Endothelial cell of umbilical vein (primary cell): Measurements from ENCODE around the gene ARF6. TPM values are rescaled to one million over a fixed set of nuclear protein-coding genes. Genes with fewer than 3 reads are reported as not detected.

Source experiments
- BruUV-seq: library from RNA; stranded (reverse); fragments of 400-500 nt; replicated peaks from 2 replicates; lab custom pipeline; 2021; lab: Mats Ljungman, UMichigan
- CTCF ChIA-PET: fragments of 300-600, 350-600 bp; sonication (Branson Sonifier 250); formaldehyde crosslinking; loops from one replicate; lab custom pipeline; 2021; ENCODE audit warnings: antibody characterized with exemption, inconsistent platforms; lab: Charles Lee
- POLR2A ChIA-PET: fragments of 300-600, 350-600 bp; sonication (Branson Sonifier 250); formaldehyde crosslinking; loops from one replicate; lab custom pipeline; 2021; ENCODE audit warnings: antibody characterized with exemption, inconsistent platforms; lab: Charles Lee
- DNase-seq: peaks from one replicate; pipeline ENCODE4 v3.0.0-alpha.2; 2011; ENCODE audit warnings: low read depth, low spot score
- FAIRE-seq: peaks from 2 replicates; lab custom pipeline; 2011; peaks lifted over from hg19 to GRCh38; lab: Jason Lieb, UNC
- H2AFZ ChIP-seq: 2 replicates; pipeline ENCODE4 v1.6.0; 2012; ENCODE audit warnings: low read depth, low read length, control low read depth, inconsistent platforms
- H3K27ac ChIP-seq: 2 replicates; pipeline ENCODE4 v1.5.1; 2011; ENCODE audit warnings: low read depth, mild to moderate bottlenecking, control low read depth, low read length, moderate library complexity; ENCODE audit not compliant: insufficient read depth
- H3K27me3 ChIP-seq, 2 experiments: 2 replicates each; pipeline versions ENCODE4 v1.6.0 to v1.6.1; 2011; ENCODE audit warnings: low read length in 2 of 2, mixed read lengths in 1 of 2; ENCODE audit not compliant: control insufficient read depth in 2 of 2, insufficient read depth in 2 of 2
- H3K36me3 ChIP-seq, 2 experiments: 2 replicates in 1 of 2; 3 replicates in 1 of 2; pipeline ENCODE4 v1.5.1; 2011; ENCODE audit warnings: low read length in 2 of 2, mild to moderate bottlenecking in 1 of 2, moderate library complexity in 1 of 2; ENCODE audit not compliant: control insufficient read depth in 2 of 2, insufficient read depth in 2 of 2; ENCODE audit errors: extremely low read depth in 1 of 2
- H3K4me1 ChIP-seq: 3 replicates; pipeline ENCODE4 v1.5.1; 2011; ENCODE audit warnings: mild to moderate bottlenecking, low read length; ENCODE audit not compliant: control insufficient read depth, insufficient read depth; ENCODE audit errors: extremely low read depth
- H3K4me2 ChIP-seq: 2 replicates; pipeline ENCODE4 v1.6.1; 2011; ENCODE audit warnings: low read length, control low read depth, mixed read lengths; ENCODE audit not compliant: insufficient read depth
- H3K4me3 ChIP-seq, 3 experiments: fragments of 200-600 bp in 1 of 3; sonication (generic), shearing (Covaris generic) in 1 of 3; replicated peaks in 1 of 3; 2 replicates each; pipeline ENCODE4 v1.5.1; 2011 to 2016; ENCODE audit warnings: control low read depth in 3 of 3, low read length in 3 of 3, mild to moderate bottlenecking in 2 of 3, inconsistent platforms in 1 of 3, low read depth in 1 of 3, moderate library complexity in 1 of 3; ENCODE audit not compliant: insufficient read depth in 1 of 3
- H3K79me2 ChIP-seq: 2 replicates; pipeline ENCODE4 v1.6.0; 2012; ENCODE audit warnings: low read length, inconsistent platforms; ENCODE audit not compliant: control insufficient read depth, insufficient read depth
- H3K9ac ChIP-seq: replicated peaks from 2 replicates; pipeline ENCODE3; 2011; ENCODE audit warnings: low read length, control low read depth; ENCODE audit not compliant: insufficient read depth; ENCODE audit errors: extremely low read depth
- H3K9me1 ChIP-seq: replicated peaks from 3 replicates; pipeline ENCODE4 v1.6.0; 2011; ENCODE audit warnings: mild to moderate bottlenecking, low read length; ENCODE audit not compliant: control insufficient read depth, insufficient read depth; ENCODE audit errors: extremely low read depth
- H3K9me3 ChIP-seq: replicated peaks from 2 replicates; pipeline ENCODE4 v1.5.1; 2012; ENCODE audit warnings: low read length, inconsistent platforms; ENCODE audit not compliant: control insufficient read depth, insufficient read depth
- H4K20me1 ChIP-seq: replicated peaks from 2 replicates; pipeline ENCODE3; 2011; ENCODE audit warnings: mild to moderate bottlenecking, low read length; ENCODE audit not compliant: control insufficient read depth, insufficient read depth; ENCODE audit errors: extremely low read depth
- CTCF ChIP-seq, 2 donors: IDR thresholded peaks; 1 replicate in 1 of 2; 2 replicates in 1 of 2; pipeline ENCODE4 v1.5.1; 2011; ENCODE audit warnings: low read length in 2 of 2, mild to moderate bottlenecking in 2 of 2, moderate library complexity in 2 of 2, control low read depth in 1 of 2, inconsistent platforms in 1 of 2, low read depth in 1 of 2; ENCODE audit not compliant: insufficient read depth in 1 of 2; ENCODE audit errors: extremely low read depth in 1 of 2
- FOS ChIP-seq: IDR thresholded peaks from 2 replicates; pipeline ENCODE4 v1.6.1; 2011; ENCODE audit warnings: mild to moderate bottlenecking, low read length, moderate library complexity, borderline replicate concordance; ENCODE audit not compliant: insufficient read depth
- JUN ChIP-seq: IDR thresholded peaks from 2 replicates; pipeline ENCODE4 v1.6.1; 2011; ENCODE audit warnings: borderline replicate concordance, low read depth; ENCODE audit not compliant: insufficient read length, insufficient read depth
- MYC ChIP-seq: IDR thresholded peaks from one replicate; pipeline ENCODE4 v1.6.1; 2011; ENCODE audit warnings: mild to moderate bottlenecking, low read depth, low read length
- POLR2AphosphoS5 ChIP-seq: IDR thresholded peaks from 2 replicates; pipeline ENCODE4 v1.6.1; 2012; ENCODE audit warnings: low read depth, mild to moderate bottlenecking, control low read depth, low read length, moderate library complexity; ENCODE audit not compliant: insufficient read depth
- dilution Hi-C: fragments of 300-500 bp; cut with MboI; formaldehyde crosslinking; loops from one replicate; pipeline ENCODE4 v1.15.0; 2019; ENCODE audit warnings: low sequenced_read_pairs; ENCODE audit not compliant: extremely low pct_ligation_motif_present
- intact Hi-C: fragments of 100-400 bp; cut with micrococcal nuclease; formaldehyde crosslinking; loops from one replicate; pipeline ENCODE4 v1.10.0; 2022
- polyA plus RNA-seq, 4 experiments: library from polyadenylated mRNA; depleted of rRNA in 3 of 4; stranded (reverse) in 3 of 4; unstranded in 1 of 4; fragments of >200 nt; gene quantifications; 2 replicates each; pipeline versions ENCODE4 v1.2.1 to v1.2.3, GENCODE V29; 2011 to 2012; ENCODE audit warnings: missing spikeins in 1 of 4
- total RNA-seq: library from RNA; stranded (reverse); gene quantifications from 2 replicates; pipeline ENCODE4 v1.2.3, GENCODE V29; 2021
- TF ChIP-seq, protein P1 (sequence below): IDR thresholded peaks from 2 replicates; pipeline ENCODE4 v1.6.1; 2011; ENCODE audit not compliant: insufficient read depth, insufficient read length

ARF6 gene
- total and polyA plus RNA-seq, 2 donors (not counting 3 experiments of a cell fraction or from before 2014, with no cell fraction given), result 21.7 to 73.6 TPM

DNA sequence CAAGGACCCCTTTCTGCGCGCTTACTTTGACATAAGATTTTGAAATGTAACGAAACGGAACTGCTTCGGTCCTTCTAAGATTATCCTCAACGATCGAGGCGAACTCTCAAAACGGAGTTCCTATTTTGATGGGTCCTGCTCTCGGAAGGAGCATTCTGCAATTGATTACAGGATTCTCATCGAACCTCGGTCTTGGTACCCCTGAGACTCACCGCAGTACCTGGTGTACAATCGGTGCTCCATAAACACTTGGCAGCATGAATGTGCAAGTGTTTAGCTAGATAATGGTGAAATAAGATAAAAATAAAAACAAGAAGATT is 39.8 kb upstream of the ARF6 start:
- Histone ChIP-seq H3K27me3 (no peaks in the 10 kb centered on the region), H3K9ac (peak overlapping the region; percentile 99), H3K9me1 (no peaks in the 10 kb centered on the region), H3K4me1 (peaks cover 11% of the 10 kb centered on the region), H3K9me3 (no peaks in the 10 kb centered on the region), H4K20me1 (no peaks in the 10 kb centered on the region), H3K4me2 (peak overlapping the region; percentile 99), H3K27ac (no peak overlapping the region), H3K79me2 (peaks cover 36% of the 10 kb centered on the region), H3K36me3 (peaks cover 3 to 9% of the 10 kb centered on the region in 2 experiments), H3K4me3 (peak overlapping the region; percentile 92 to 97 (median 94)), H2AFZ (peak overlapping the region; percentile 94)
- no peak for FAIRE-seq
- TF ChIP-seq JUN (no peak), FOS (no peak), MYC (no peak), POLR2AphosphoS5 (no peak)
- TF ChIP-seq, protein P1, sequence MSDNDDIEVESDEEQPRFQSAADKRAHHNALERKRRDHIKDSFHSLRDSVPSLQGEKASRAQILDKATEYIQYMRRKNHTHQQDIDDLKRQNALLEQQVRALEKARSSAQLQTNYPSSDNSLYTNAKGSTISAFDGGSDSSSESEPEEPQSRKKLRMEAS, result no peak
- intact Hi-C loops, result loop anchor here (1.0 kb wide), 3 partner anchors 9 to 407 kb away; no protein-coding TSS in a partner anchor
- POLR2A ChIA-PET, result interaction anchor here (1.0 to 1.6 kb wide), 2 partner anchors 9 kb away, joined by 5 to 9 read pairs; no protein-coding TSS in a partner anchor
- CTCF ChIA-PET, result interaction anchor here (0.6 to 3.3 kb wide), 26 partner anchors 9 to 407 kb away, joined by 3 to 121 read pairs (median 4); partner anchors contain the start of genes DNAAF2, MGAT2, RPL36AL and VCPKMT
- no peak for DNase-seq
- dilution Hi-C loops, result no loop called here
- no TSS peak for BruUV-seq

DNA sequence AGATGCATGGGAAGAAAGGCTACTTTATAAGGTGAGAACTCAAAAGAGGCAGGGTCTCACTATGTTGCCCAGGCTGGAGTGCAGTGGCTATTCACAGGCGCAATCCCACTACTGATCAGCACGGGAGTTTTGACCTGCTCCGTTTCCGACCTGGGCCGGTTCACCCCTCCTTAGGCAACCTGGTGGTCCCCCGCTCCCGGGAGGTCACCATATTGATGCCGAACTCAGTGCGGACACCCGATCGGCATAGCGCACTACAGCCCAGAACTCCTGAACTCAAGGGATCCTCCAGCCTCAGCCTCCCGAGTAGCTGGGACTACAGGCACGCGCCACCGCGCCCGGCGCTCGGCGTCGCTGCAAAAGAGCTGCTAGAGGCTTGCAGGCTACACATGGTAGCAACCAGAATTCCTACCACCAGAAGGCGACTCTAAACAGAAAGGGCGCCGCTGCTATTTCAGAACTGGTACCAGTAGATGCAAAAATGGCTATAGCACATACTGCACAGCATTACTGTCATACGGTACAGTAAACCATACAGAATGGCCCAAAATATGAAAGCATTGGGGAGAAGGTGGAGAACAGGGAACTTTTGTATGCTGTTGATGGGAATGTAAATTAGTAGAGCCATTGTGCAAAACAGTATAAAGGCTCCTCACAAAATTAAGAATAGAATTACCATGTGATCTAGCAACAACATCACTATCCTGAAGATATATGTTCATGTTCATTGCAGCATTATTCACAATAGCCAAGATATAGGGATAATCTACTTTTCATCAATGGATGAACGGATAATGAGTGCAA is 39.1 kb upstream of the ARF6 start:
- Histone ChIP-seq H3K27me3 (no peaks in the 10 kb centered on the region), H3K9ac (no peak overlapping the region), H3K9me3 (no peaks in the 10 kb centered on the region), H3K79me2 (peaks cover 36% of the 10 kb centered on the region), H2AFZ (peak overlapping the region; percentile 94), H4K20me1 (no peaks in the 10 kb centered on the region), H3K4me2 (peak overlapping the region; percentile 99), H3K4me1 (peaks cover 11% of the 10 kb centered on the region), H3K4me3 (peak overlapping the region in 2 of 3 experiments; percentile 15 to 94), H3K36me3 (peaks cover 3 to 9% of the 10 kb centered on the region in 2 experiments), H3K27ac (no peak overlapping the region), H3K9me1 (no peaks in the 10 kb centered on the region)
- DNase-seq, result peak; percentile 86
- FAIRE-seq, result peak; percentile 63
- CTCF ChIA-PET, result interaction anchor here (0.6 to 3.3 kb wide), 20 partner anchors 8 to 482 kb away, joined by 3 to 121 read pairs (median 4); partner anchors contain the start of genes DNAAF2 and VCPKMT
- POLR2A ChIA-PET, result interaction anchor here (1.0 kb wide), 1 partner anchor 9 kb away, joined by 5 read pairs; no protein-coding TSS in a partner anchor
- TF ChIP-seq JUN (no peak), FOS (no peak), CTCF (IDR thresholded peaks at IDR 0.05; ENCODE audit: extremely low read depth in 1 of 2, insufficient read depth in 1 of 2, low read depth in 1 of 2, low read length in 2 of 2) (peak; percentile 68 to 80)
- dilution Hi-C loops, result no loop called here
- BruUV-seq, result no TSS peak
- intact Hi-C loops, result loop anchor here (1.0 kb wide), 3 partner anchors 9 to 407 kb away; no protein-coding TSS in a partner anchor
